CD4-positive, alpha-beta T cell treated with Interleukin-21 for 1 hour (primary cell): ENCODE data around the gene NKX1-2.

Experiments used
- DNase-seq: peaks from one replicate; pipeline ENCODE4 v3.0.0-alpha.2; 2020

Gene NKX1-2

GRCh38 chr10:124414076-124414475 is 35.8 kb downstream of the NKX1-2 start:
- no peak for DNase-seq

- DNase-seq: no peak
Measured at GRCh38 chr10:124409696-124410095, 40.1 kb downstream of the NKX1-2 start.

GRCh38 chr10:124408357-124408756 is 41.5 kb downstream of the NKX1-2 start:
- DNase-seq: no peak

- no peak for DNase-seq
Measured at GRCh38 chr10:124407456-124407855, 42.4 kb downstream of the NKX1-2 start.

GRCh38 chr10:124403548-124403947 is 46.3 kb downstream of the NKX1-2 start:
- DNase-seq: peak; percentile 80

GRCh38 chr10:124402273-124402672 is 47.6 kb downstream of the NKX1-2 start:
- DNase-seq: no peak

- DNase-seq: no peak
Measured at GRCh38 chr10:124401633-124402032, 48.2 kb downstream of the NKX1-2 start.
